ENCODE results near the gene ITPRID2.
"Not testable (repeated sequence)": the region's sequence is repeated elsewhere in the genome, so short reads cannot be mapped to it uniquely, and the experiment has no call there.

The ITPRID2 gene

DNA sequence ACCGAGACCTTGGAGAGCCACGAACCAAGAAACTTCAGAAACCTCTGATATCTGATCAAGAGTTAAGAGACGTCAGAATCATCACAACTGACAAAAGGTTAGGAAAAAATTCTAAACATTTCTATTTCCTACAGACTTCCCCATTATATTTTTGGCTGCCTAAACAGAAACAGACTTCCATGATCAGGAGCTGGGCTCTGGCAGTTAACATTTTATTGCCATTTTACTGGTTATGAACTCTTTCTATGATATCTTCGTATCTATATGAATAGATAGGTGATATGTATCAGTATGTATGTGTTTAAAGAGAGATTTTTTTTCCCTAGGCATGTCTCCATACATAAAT lies 63.0 kb downstream of the ITPRID2 start:
- H3K4me3 ChIP-seq (replicated peaks in 1 of 2; ENCODE audit: low read depth in 2 of 2, low read length in 2 of 2), result peak overlapping the region in 1 of 2 donors; percentile 15
- TF ChIP-seq, protein P1, sequence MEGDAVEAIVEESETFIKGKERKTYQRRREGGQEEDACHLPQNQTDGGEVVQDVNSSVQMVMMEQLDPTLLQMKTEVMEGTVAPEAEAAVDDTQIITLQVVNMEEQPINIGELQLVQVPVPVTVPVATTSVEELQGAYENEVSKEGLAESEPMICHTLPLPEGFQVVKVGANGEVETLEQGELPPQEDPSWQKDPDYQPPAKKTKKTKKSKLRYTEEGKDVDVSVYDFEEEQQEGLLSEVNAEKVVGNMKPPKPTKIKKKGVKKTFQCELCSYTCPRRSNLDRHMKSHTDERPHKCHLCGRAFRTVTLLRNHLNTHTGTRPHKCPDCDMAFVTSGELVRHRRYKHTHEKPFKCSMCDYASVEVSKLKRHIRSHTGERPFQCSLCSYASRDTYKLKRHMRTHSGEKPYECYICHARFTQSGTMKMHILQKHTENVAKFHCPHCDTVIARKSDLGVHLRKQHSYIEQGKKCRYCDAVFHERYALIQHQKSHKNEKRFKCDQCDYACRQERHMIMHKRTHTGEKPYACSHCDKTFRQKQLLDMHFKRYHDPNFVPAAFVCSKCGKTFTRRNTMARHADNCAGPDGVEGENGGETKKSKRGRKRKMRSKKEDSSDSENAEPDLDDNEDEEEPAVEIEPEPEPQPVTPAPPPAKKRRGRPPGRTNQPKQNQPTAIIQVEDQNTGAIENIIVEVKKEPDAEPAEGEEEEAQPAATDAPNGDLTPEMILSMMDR (IDR thresholded peaks at IDR 0.05; ENCODE audit: low read depth, low read length), result no peak
- DNase-seq (ENCODE audit: low read depth in 2 of 2), result no peak

DNA sequence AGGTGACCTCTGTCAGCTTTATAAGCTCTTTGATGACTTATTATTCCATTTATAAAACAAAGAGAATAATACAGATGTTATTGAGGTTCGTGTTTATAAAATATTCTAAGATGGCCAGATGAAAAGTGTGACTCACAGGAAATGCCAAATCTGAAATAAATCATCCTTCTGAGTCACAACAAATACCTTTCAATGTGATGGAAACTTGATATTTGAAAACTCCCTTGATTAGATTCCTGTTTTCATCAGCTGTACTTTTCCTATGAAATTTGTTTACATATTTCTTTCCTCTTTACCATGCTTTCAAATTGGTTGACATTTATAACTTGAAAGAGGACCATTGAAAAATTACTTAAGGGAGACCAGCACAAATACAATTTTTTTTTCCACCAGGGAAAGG lies 63.5 kb downstream of the ITPRID2 start:
- TF ChIP-seq, protein P1 (IDR thresholded peaks at IDR 0.05; ENCODE audit: low read depth, low read length), result no peak
- peak; percentile 38 to 81 for DNase-seq (ENCODE audit: low read depth in 2 of 2)
- H3K4me3 ChIP-seq (replicated peaks in 1 of 2; ENCODE audit: low read depth in 2 of 2, low read length in 2 of 2), result no peak overlapping the region

DNA sequence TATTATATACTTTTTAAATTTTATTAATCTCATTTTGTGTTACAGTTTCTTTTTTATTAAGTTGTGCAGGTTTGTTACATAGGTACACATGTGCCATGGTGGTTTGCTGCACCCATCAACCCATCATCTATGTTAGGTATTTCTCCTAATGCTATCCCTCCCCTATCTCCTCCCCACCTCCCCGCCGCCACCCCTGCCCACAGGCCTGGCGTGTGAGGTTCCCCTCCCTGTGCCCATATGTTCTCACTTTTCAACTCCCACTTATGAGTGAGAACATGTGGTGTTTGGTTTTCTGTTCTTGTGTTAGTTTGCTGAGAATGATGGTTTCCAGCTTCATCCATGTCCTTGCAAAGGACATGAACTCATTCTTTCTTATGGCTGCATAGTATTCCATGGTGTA lies 64.3 kb downstream of the ITPRID2 start:
- DNase-seq (ENCODE audit: low read depth in 2 of 2); H3K4me3 ChIP-seq (replicated peaks in 1 of 2; ENCODE audit: low read depth in 2 of 2, low read length in 2 of 2): not testable (repeated sequence)

DNA sequence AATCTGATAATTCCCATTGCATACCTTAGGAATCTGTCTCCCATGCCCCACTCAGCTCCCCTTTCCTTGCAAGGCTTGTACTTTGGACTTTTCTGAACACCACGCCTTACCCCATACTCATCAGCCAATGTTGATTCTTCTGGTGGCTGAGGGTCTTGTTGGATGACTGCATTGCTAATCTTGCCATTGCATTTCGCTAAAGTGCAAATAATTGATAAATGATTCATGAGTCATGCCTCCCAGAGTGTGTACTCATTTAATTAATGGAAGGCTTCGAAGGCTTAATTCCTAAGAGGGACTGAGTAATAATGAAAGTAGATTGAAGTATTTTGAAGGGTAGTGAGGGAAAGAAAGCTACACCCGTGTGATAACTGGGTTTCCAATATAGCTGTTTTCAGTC lies 66.1 kb downstream of the ITPRID2 start:
- no peak for DNase-seq (ENCODE audit: low read depth in 2 of 2)
- TF ChIP-seq, protein P1 (IDR thresholded peaks at IDR 0.05; ENCODE audit: low read depth, low read length), result no peak
- H3K4me3 ChIP-seq (replicated peaks in 1 of 2; ENCODE audit: low read depth in 2 of 2, low read length in 2 of 2), result no peak overlapping the region

DNA sequence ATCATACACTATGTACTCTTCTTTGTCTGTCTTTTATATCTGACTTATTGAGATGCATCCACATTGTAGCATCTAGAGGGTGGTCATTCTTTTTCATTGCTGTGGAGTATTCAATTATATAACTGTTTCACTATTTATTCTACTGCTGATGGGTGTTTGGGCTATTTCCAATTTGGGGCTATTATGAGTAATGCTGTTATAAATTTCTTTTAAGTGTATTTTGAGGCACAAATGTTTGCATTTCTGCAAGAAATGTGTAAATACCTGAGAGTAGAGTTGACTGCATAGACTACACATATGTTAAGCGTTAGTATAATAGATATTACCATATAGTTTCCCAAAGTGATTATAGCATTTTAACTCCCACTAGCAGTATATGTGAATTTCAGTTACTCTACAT lies 67.2 kb downstream of the ITPRID2 start:
- TF ChIP-seq, protein P1 (IDR thresholded peaks at IDR 0.05; ENCODE audit: low read depth, low read length), result no peak
- H3K4me3 ChIP-seq (replicated peaks in 1 of 2; ENCODE audit: low read depth in 2 of 2, low read length in 2 of 2), result no peak overlapping the region
- no peak for DNase-seq (ENCODE audit: low read depth in 2 of 2)

DNA sequence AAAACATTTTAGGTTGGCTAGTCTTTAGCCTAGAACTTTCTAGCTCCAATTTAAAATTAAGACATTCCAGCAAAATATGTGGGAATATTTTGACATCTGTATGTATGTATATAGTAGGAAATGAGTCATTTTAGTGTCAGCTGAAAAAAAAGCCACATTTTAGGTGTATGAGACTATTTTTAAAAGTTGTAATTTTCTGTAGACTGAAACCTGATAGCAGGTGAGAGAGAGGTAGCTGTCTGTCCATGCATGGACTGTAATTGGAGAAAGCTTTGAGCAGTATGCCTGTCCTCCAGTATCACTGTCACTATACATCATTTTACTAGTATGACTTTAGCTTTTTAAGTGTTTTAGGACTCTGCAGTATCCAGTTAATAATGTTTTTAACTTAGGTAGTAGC lies 68.0 kb downstream of the ITPRID2 start:
- no peak overlapping the region for H3K4me3 ChIP-seq (replicated peaks in 1 of 2; ENCODE audit: low read depth in 2 of 2, low read length in 2 of 2)
- DNase-seq (ENCODE audit: low read depth in 2 of 2), result peak in 1 of 2 donors; percentile 33
- TF ChIP-seq, protein P1 (IDR thresholded peaks at IDR 0.05; ENCODE audit: low read depth, low read length), result no peak

DNA sequence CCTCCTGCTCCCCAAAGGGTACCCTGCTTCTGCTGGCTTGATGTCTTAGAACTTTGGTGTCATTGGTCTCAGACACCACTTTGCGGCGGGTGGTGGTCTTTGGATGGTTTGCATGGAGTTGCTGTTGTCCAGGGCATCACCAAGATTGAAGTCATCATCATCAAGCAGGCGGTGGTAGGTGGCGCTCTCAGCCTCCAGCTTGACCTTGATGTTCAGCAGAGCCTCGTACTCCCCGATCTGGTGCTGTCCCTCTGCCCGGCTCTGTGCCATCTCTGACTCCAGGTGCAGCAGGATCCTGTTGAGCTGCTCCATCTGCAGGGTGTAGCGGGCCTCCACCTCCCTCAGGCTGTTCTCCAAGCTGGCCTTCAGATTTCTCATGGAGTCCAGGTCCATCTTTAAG lies 69.6 kb downstream of the ITPRID2 start:
- DNase-seq (ENCODE audit: low read depth in 2 of 2); H3K4me3 ChIP-seq (replicated peaks in 1 of 2; ENCODE audit: low read depth in 2 of 2, low read length in 2 of 2): not testable (repeated sequence)

DNA sequence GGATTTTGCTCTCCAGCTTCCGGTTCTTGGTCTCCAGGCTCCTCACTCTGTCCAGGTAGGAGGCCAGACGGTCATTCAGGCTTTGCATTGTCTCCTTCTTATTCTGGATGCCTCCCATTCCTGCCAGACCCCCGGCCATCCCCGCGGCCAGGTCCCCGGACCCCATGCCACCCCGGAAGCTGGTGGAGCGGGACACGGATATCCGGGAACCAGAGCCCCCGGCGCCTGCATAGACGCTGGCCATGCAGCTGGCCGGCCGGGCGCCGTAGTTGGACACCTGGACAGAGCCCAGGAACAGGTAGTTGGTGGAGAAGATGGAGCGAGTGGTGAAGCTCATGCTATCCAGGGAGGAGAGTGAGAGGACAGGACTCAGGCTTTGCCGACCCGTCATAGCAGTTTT lies 70.6 kb downstream of the ITPRID2 start:
- H3K4me3 ChIP-seq (replicated peaks in 1 of 2; ENCODE audit: low read depth in 2 of 2, low read length in 2 of 2), result no peak overlapping the region
- TF ChIP-seq, protein P1 (IDR thresholded peaks at IDR 0.05; ENCODE audit: low read depth, low read length), result no peak

More for the DNA sequence above, 70.6 kb downstream of the ITPRID2 start:
- no peak for DNase-seq (ENCODE audit: low read depth in 2 of 2)
